ENCODE results near the gene NRP2.

NRP2 gene

GRCh38 chr2:205658572-205658971 is 23.7 kb upstream of the NRP2 start:
- H3K27me3 ChIP-seq = peaks cover 5% of the 10 kb centered on the region

GRCh38 chr2:205659922-205660321 is 22.4 kb upstream of the NRP2 start:
- H3K27me3 ChIP-seq = peaks cover 5% of the 10 kb centered on the region
- TF ChIP-seq CTCF (IDR thresholded peaks at IDR 0.05) = no peak
- H3K27ac ChIP-seq = no peak overlapping the region
- H3K9me3 ChIP-seq = no peaks in the 10 kb centered on the region
- no peaks in the 10 kb centered on the region for H3K36me3 ChIP-seq
- H3K4me3 ChIP-seq (ENCODE audit: low read depth in 1 of 2, low read length in 1 of 2) = no peak overlapping the region
- no peaks in the 10 kb centered on the region for H3K4me1 ChIP-seq (ENCODE audit: control insufficient read depth in 1 of 2, insufficient read depth in 1 of 2, low read depth in 1 of 2, low read length in 1 of 2)

More at GRCh38 chr2:205658572-205658971, 23.7 kb upstream of the NRP2 start:
- Histone ChIP-seq H3K4me3 (ENCODE audit: low read depth in 1 of 2, low read length in 1 of 2) (no peak overlapping the region), H3K4me1 (ENCODE audit: control insufficient read depth in 1 of 2, insufficient read depth in 1 of 2, low read depth in 1 of 2, low read length in 1 of 2) (no peaks in the 10 kb centered on the region), H3K27ac (no peak overlapping the region), H3K9me3 (no peaks in the 10 kb centered on the region), H3K36me3 (no peaks in the 10 kb centered on the region)
- TF ChIP-seq CTCF (IDR thresholded peaks at IDR 0.05) = no peak

GRCh38 chr2:205660521-205661124 is 21.7 kb upstream of the NRP2 start:
- Histone ChIP-seq H3K4me1 (ENCODE audit: control insufficient read depth in 1 of 2, insufficient read depth in 1 of 2, low read depth in 1 of 2, low read length in 1 of 2) (no peaks in the 10 kb centered on the region), H3K4me3 (ENCODE audit: low read depth in 1 of 2, low read length in 1 of 2) (no peak overlapping the region), H3K27me3 (peaks cover 5% of the 10 kb centered on the region), H3K36me3 (no peaks in the 10 kb centered on the region), H3K9me3 (no peaks in the 10 kb centered on the region), H3K27ac (no peak overlapping the region)
- TF ChIP-seq CTCF (IDR thresholded peaks at IDR 0.05) = no peak

GRCh38 chr2:205661281-205661680 is 21.0 kb upstream of the NRP2 start:
- no peaks in the 10 kb centered on the region for H3K36me3 ChIP-seq
- no peak for TF ChIP-seq CTCF (IDR thresholded peaks at IDR 0.05)
- H3K27ac ChIP-seq = no peak overlapping the region
- no peak overlapping the region for H3K4me3 ChIP-seq (ENCODE audit: low read depth in 1 of 2, low read length in 1 of 2)
- no peaks in the 10 kb centered on the region for H3K4me1 ChIP-seq (ENCODE audit: control insufficient read depth in 1 of 2, insufficient read depth in 1 of 2, low read depth in 1 of 2, low read length in 1 of 2)
- peaks cover 5% of the 10 kb centered on the region for H3K27me3 ChIP-seq
- no peaks in the 10 kb centered on the region for H3K9me3 ChIP-seq

GRCh38 chr2:205662206-205662965 is 19.9 kb upstream of the NRP2 start:
- H3K27ac ChIP-seq = no peak overlapping the region
- H3K4me3 ChIP-seq (ENCODE audit: low read depth in 1 of 2, low read length in 1 of 2) = no peak overlapping the region
- no peaks in the 10 kb centered on the region for H3K4me1 ChIP-seq (ENCODE audit: control insufficient read depth in 1 of 2, insufficient read depth in 1 of 2, low read depth in 1 of 2, low read length in 1 of 2)
- no peaks in the 10 kb centered on the region for H3K9me3 ChIP-seq
- peaks cover 5% of the 10 kb centered on the region for H3K27me3 ChIP-seq
- no peak for TF ChIP-seq CTCF (IDR thresholded peaks at IDR 0.05)
- H3K36me3 ChIP-seq = no peaks in the 10 kb centered on the region
